PC-3 (cell line): ENCODE data around the gene C10orf143.

ENCODE experiments used
- EZH2 ChIP-seq: fragments of 300-600 bp; sonication (generic); IDR thresholded peaks from one replicate; pipeline ENCODE4 v1.6.1; 2017; ENCODE audit warnings: antibody characterized with exemption, mild to moderate bottlenecking, low read length; ENCODE audit not compliant: unreplicated experiment
- TF ChIP-seq, protein P1 (sequence below): fragments of 300-600 bp; sonication (generic); conservative IDR thresholded peaks from 2 replicates; pipeline ENCODE4 v1.5.1; 2017; ENCODE audit warnings: antibody characterized with exemption, low read depth, mild to moderate bottlenecking, low read length

DNA sequence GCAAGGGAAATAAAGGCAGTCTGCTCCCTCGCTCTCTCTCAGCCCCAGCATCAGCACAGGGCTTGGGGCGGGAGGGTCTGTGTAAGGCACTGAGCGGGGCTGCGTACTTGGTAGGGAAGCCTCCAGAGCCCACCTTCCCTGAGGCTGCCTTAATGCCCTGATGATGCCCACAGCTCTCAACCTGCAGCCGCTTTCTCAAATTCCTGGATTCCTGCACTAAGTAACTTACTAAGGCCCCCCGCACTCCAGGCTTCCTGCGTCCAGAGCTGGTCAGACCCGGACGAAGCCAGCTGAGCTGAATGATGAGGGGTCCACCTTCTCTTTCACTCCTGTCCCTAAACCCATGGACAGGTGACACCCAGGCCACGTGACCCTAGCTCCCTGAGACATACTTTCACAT lies 63.3 kb downstream of the C10orf143 start:
- TF ChIP-seq, protein P1, sequence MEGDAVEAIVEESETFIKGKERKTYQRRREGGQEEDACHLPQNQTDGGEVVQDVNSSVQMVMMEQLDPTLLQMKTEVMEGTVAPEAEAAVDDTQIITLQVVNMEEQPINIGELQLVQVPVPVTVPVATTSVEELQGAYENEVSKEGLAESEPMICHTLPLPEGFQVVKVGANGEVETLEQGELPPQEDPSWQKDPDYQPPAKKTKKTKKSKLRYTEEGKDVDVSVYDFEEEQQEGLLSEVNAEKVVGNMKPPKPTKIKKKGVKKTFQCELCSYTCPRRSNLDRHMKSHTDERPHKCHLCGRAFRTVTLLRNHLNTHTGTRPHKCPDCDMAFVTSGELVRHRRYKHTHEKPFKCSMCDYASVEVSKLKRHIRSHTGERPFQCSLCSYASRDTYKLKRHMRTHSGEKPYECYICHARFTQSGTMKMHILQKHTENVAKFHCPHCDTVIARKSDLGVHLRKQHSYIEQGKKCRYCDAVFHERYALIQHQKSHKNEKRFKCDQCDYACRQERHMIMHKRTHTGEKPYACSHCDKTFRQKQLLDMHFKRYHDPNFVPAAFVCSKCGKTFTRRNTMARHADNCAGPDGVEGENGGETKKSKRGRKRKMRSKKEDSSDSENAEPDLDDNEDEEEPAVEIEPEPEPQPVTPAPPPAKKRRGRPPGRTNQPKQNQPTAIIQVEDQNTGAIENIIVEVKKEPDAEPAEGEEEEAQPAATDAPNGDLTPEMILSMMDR: no peak
- TF ChIP-seq EZH2: no peak
